K562 (cell line): Measurements from ENCODE around the gene PLD1. TPM values are rescaled to one million over a fixed set of nuclear protein-coding genes. Genes with fewer than 3 reads are reported as not detected.

Experiments
- ATAC-seq: fragments of 200-7000 bp; cut with Tn5 transposase; 3 replicates; pipeline ENCODE4 v1.9.1; 2020; ENCODE audit warnings: moderate library complexity
- BruUV-seq: library from RNA; stranded (reverse); fragments of 400-500 nt; replicated peaks from 2 replicates; lab custom pipeline; 2021; lab: Mats Ljungman, UMichigan
- CTCF ChIA-PET: fragments of 300-600 bp; formaldehyde crosslinking; extraction: SDS; loops from one replicate; lab custom pipeline; 2021; ENCODE audit warnings: low intra/inter-chr PET ratio; lab: Yijun Ruan, JAX
- POLR2A ChIA-PET: fragments of 300-600, 350-650 bp; sonication (Branson Sonifier 250); formaldehyde crosslinking; extraction: SDS; loops from one replicate; lab custom pipeline; 2021; ENCODE audit warnings: antibody characterized with exemption, inconsistent platforms; lab: Yijun Ruan, JAX
- DNase-seq, 4 experiments: peaks; one replicate each; pipeline versions ENCODE4 v3.0.0 to v3.0.0-alpha.2; 2011 to 2018; ENCODE audit warnings: low spot score in 3 of 4, mixed read lengths in 3 of 4; ENCODE audit errors: extremely low read depth in 1 of 4
- FAIRE-seq: peaks from 2 replicates; lab custom pipeline; 2011; peaks lifted over from hg19 to GRCh38; lab: Jason Lieb, UNC
- H2AFZ ChIP-seq: 2 replicates; pipeline ENCODE4 v1.6.0; 2011; ENCODE audit warnings: low read depth, low read length, control low read depth, inconsistent platforms
- H3K27ac ChIP-seq: fragments of 200-600 bp; 3 replicates; pipeline ENCODE4 v1.8.0; 2011; ENCODE audit warnings: low read depth, mild to moderate bottlenecking, control low read depth, inconsistent platforms, low read length, moderate library complexity, mixed read lengths; ENCODE audit errors: extremely low read depth
- H3K27me3 ChIP-seq, 2 experiments: fragments of 300-600 bp in 1 of 2; 2 replicates in 1 of 2; 3 replicates in 1 of 2; pipeline versions ENCODE4 v1.6.0 to v1.8.0; 2011; ENCODE audit warnings: inconsistent platforms in 2 of 2, low read length in 2 of 2, mild to moderate bottlenecking in 1 of 2, mixed read lengths in 1 of 2, moderate library complexity in 1 of 2; ENCODE audit not compliant: control insufficient read depth in 2 of 2, insufficient read depth in 2 of 2
- H3K36me3 ChIP-seq: fragments of 300-600 bp; 3 replicates; pipeline ENCODE4 v1.8.0; 2011; ENCODE audit warnings: mild to moderate bottlenecking, low read length, inconsistent platforms; ENCODE audit not compliant: control insufficient read depth, insufficient read depth
- H3K4me1 ChIP-seq, 2 experiments: fragments of 200-600 bp in 1 of 2; replicated peaks in 1 of 2; 2 replicates in 1 of 2; 3 replicates in 1 of 2; pipeline versions ENCODE4 v1.5.1 to v1.8.0; 2011; ENCODE audit warnings: inconsistent platforms in 2 of 2, low read length in 2 of 2, mild to moderate bottlenecking in 1 of 2, mixed read lengths in 1 of 2, moderate library complexity in 1 of 2; ENCODE audit not compliant: control insufficient read depth in 2 of 2, insufficient read depth in 2 of 2
- H3K4me2 ChIP-seq: 2 replicates; pipeline ENCODE4 v1.6.1; 2011; ENCODE audit warnings: low read length, control low read depth, inconsistent platforms, mixed read lengths; ENCODE audit not compliant: insufficient read depth
- H3K4me3 ChIP-seq: fragments of 200-600 bp; sonication (generic), shearing (Covaris generic); 2 replicates; pipeline ENCODE4 v1.5.1; 2016; ENCODE audit warnings: control low read depth, inconsistent platforms
- H3K79me2 ChIP-seq: fragments of 200-600 bp; 3 replicates; pipeline ENCODE4 v1.8.0; 2011; ENCODE audit warnings: low read length, inconsistent platforms; ENCODE audit not compliant: control insufficient read depth, insufficient read depth
- H3K9ac ChIP-seq, 2 experiments: 2 replicates each; pipeline versions ENCODE4 v1.6.0 to v1.6.1; 2011; ENCODE audit warnings: low read depth in 2 of 2, low read length in 2 of 2, control low read depth in 1 of 2, inconsistent platforms in 1 of 2, mild to moderate bottlenecking in 1 of 2, mixed read lengths in 1 of 2; ENCODE audit not compliant: insufficient read depth in 1 of 2
- H3K9me1 ChIP-seq: one replicate; pipeline ENCODE4 v1.6.0; 2011; ENCODE audit warnings: inconsistent platforms, mild to moderate bottlenecking, low read length, moderate library complexity; ENCODE audit not compliant: control insufficient read depth, insufficient read depth
- H3K9me3 ChIP-seq: replicated peaks from 2 replicates; pipeline ENCODE4 v1.5.1; 2011; ENCODE audit warnings: low read depth, low read length, inconsistent platforms; ENCODE audit not compliant: control insufficient read depth, insufficient read depth
- H4K20me1 ChIP-seq: replicated peaks from 2 replicates; pipeline ENCODE4 v1.6.1; 2011; ENCODE audit warnings: low read length, inconsistent platforms, mixed read lengths; ENCODE audit not compliant: control insufficient read depth, insufficient read depth
- FOXA1 ChIP-seq: fragments of 450-650 bp; IDR thresholded peaks from 2 replicates; pipeline ENCODE4 v1.6.1; 2016; ENCODE audit warnings: mild to moderate bottlenecking, borderline replicate concordance
- GABPA ChIP-seq: fragments of 200-800 bp; sonication (Bioruptor generic); conservative IDR thresholded peaks from 2 replicates; pipeline ENCODE4 v1.6.1; 2016; ENCODE audit warnings: low read depth, missing genetic modification characterization, missing compliant biosample characterization
- MECOM ChIP-seq: fragments of 250-450 bp; sonication (Bioruptor Pico); IDR thresholded peaks from 2 replicates; pipeline ENCODE4 v1.8.0; 2022; ENCODE audit warnings: inconsistent platforms
- NR3C1 ChIP-seq: sonication (generic); formaldehyde crosslinking; IDR thresholded peaks from 2 replicates; pipeline ENCODE4 v1.8.1; 2022; ENCODE audit warnings: missing genetic modification reagents
- SETDB1 ChIP-seq: IDR thresholded peaks from one replicate; pipeline ENCODE4 v1.6.1; 2012; ENCODE audit warnings: low read length, control low read depth, inconsistent platforms
- SRSF9 ChIP-seq: fragments of 200-400 bp; formaldehyde crosslinking; IDR thresholded peaks from 2 replicates; pipeline ENCODE4 v1.6.1; 2017; ENCODE audit warnings: low read depth, low read length, borderline replicate concordance
- TSC22D4 ChIP-seq: fragments of 450-650 bp; IDR thresholded peaks from 2 replicates; pipeline ENCODE4 v1.6.1; 2016; ENCODE audit warnings: missing genetic modification characterization, missing biosample characterization, control low read depth
- WHSC1 ChIP-seq: IDR thresholded peaks from one replicate; pipeline ENCODE4 v1.6.1; 2012; ENCODE audit warnings: low read length, control low read depth, inconsistent platforms
- ZNF551 ChIP-seq: fragments of 250-450 bp; sonication (Bioruptor Pico); IDR thresholded peaks from 2 replicates; pipeline ENCODE4 v1.5.0; 2021; ENCODE audit warnings: mild to moderate bottlenecking, moderate library complexity
- ZNF644 ChIP-seq: fragments of 200-800 bp; sonication (Bioruptor generic); IDR thresholded peaks from 2 replicates; pipeline ENCODE4 v1.6.1; 2016; ENCODE audit warnings: low read depth, missing genetic modification characterization, missing compliant biosample characterization
- WGBS: fragments of 100-300 bp; shearing (Covaris generic); methylation state at CpG from one replicate; pipeline ENCODE4 v1.1.6; 2016; ENCODE audit warnings: low coverage, mixed read lengths; ENCODE audit not compliant: insufficient coverage; ENCODE audit errors: missing lambda C conversion rate; 5-methylcytosine and 5-hydroxymethylcytosine counted together
- in situ Hi-C: fragments of 300-500 bp; cut with MboI; formaldehyde crosslinking; loops from 4 replicates; pipeline ENCODE4 v1.15.0; 2018; ENCODE audit warnings: inconsistent platforms, mixed read lengths
- intact Hi-C: fragments of 100-400 bp; cut with micrococcal nuclease; formaldehyde crosslinking; loops from 2 replicates; pipeline ENCODE4 v1.14.2; 2022
- polyA plus RNA-seq, 8 experiments: library from polyadenylated mRNA; depleted of rRNA in 4 of 8; stranded (reverse) in 5 of 8; unstranded in 3 of 8; fragments of >200 nt; fragmentation: Nextera tagmentation in 2 of 8; fragmentation: Illumina TruSeq in 1 of 8; extraction: Ambion mirVana in 2 of 8; extraction: Trizol in 1 of 8; gene quantifications; 2 replicates each; pipeline versions ENCODE4 v1.2.1 to v1.2.3, GENCODE V29; 2011 to 2014; ENCODE audit warnings: inconsistent platforms in 1 of 8, missing spikeins in 1 of 8
- total RNA-seq, 7 experiments: library from RNA; depleted of rRNA in 6 of 7; stranded (reverse); fragments of >200 nt in 6 of 7; fragmentation: Illumina TruSeq in 2 of 7; extraction: Trizol in 2 of 7; gene quantifications; 2 replicates each; pipeline versions ENCODE4 v1.2.1 to v1.2.3, GENCODE V29; 2011 to 2021; ENCODE audit warnings: low replicate concordance in 1 of 7
- TF ChIP-seq, protein P1 (sequence below): sonication (generic); formaldehyde crosslinking; IDR thresholded peaks from 2 replicates; pipeline ENCODE4 v1.8.1; 2023; ENCODE audit warnings: mild to moderate bottlenecking, missing genetic modification reagents
- TF ChIP-seq, protein P2 (sequence below): fragments of 200-800 bp; sonication (Bioruptor generic); IDR thresholded peaks from 2 replicates; pipeline ENCODE4 v1.6.1; 2017; ENCODE audit warnings: missing genetic modification characterization, missing compliant biosample characterization
- TF ChIP-seq, protein P3 (sequence below): fragments of 250-450 bp; sonication (Bioruptor Pico); IDR thresholded peaks from 2 replicates; pipeline ENCODE4 v1.8.0; 2021; ENCODE audit warnings: mild to moderate bottlenecking, moderate library complexity

The PLD1 gene
- total and polyA plus RNA-seq, 9 of the 15 experiments (the other 6 are each of a cell fraction or from before 2014, with no cell fraction given): 8.4 to 26.1 (median 18.6) TPM

DNA sequence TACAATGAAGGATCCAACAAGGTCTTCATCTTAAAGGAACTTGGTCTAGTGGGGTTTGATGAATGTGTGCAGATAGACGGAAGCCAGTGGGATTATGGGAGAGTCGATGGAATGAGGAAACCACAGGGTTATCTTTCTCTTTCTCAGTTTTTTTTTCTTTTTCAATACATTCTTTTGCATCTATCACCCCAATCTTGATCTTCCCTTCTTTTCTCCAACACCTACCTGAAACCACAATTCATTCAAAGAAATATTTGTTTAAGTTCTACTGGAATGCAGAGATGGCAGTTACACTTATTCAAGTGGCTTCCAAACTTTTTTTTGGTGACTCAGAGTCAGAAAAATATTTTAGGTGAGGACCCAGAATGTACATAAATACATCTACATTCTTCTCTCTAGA is 34.6 kb upstream of the PLD1 start:
- ATAC-seq (no peak), FAIRE-seq (no peak), DNase-seq (no peak)
- no peaks in the 10 kb centered on the region for H3K79me2 ChIP-seq
- H4K20me1 ChIP-seq: no peaks in the 10 kb centered on the region
- intact Hi-C loops (no loop called here), in situ Hi-C loops (no loop called here)
- BruUV-seq: no TSS peak
- peaks cover 0 to 2% of the 10 kb centered on the region in 2 experiments; a peak in 2 of 5 replicates for H3K4me1 ChIP-seq
- TF ChIP-seq, protein P1, sequence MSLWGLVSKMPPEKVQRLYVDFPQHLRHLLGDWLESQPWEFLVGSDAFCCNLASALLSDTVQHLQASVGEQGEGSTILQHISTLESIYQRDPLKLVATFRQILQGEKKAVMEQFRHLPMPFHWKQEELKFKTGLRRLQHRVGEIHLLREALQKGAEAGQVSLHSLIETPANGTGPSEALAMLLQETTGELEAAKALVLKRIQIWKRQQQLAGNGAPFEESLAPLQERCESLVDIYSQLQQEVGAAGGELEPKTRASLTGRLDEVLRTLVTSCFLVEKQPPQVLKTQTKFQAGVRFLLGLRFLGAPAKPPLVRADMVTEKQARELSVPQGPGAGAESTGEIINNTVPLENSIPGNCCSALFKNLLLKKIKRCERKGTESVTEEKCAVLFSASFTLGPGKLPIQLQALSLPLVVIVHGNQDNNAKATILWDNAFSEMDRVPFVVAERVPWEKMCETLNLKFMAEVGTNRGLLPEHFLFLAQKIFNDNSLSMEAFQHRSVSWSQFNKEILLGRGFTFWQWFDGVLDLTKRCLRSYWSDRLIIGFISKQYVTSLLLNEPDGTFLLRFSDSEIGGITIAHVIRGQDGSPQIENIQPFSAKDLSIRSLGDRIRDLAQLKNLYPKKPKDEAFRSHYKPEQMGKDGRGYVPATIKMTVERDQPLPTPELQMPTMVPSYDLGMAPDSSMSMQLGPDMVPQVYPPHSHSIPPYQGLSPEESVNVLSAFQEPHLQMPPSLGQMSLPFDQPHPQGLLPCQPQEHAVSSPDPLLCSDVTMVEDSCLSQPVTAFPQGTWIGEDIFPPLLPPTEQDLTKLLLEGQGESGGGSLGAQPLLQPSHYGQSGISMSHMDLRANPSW (CRISPR knock-in tag): no peak
- TF ChIP-seq ZNF551 (no peak), MECOM (CRISPR knock-in tag) (no peak), GABPA (tag) (no peak), TSC22D4 (no peak), SETDB1 (no peak), SRSF9 (no peak), NR3C1 (CRISPR knock-in tag) (no peak), FOXA1 (no peak), WHSC1 (no peak), ZNF644 (tag) (no peak)
- TF ChIP-seq, protein P2, sequence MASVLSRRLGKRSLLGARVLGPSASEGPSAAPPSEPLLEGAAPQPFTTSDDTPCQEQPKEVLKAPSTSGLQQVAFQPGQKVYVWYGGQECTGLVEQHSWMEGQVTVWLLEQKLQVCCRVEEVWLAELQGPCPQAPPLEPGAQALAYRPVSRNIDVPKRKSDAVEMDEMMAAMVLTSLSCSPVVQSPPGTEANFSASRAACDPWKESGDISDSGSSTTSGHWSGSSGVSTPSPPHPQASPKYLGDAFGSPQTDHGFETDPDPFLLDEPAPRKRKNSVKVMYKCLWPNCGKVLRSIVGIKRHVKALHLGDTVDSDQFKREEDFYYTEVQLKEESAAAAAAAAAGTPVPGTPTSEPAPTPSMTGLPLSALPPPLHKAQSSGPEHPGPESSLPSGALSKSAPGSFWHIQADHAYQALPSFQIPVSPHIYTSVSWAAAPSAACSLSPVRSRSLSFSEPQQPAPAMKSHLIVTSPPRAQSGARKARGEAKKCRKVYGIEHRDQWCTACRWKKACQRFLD (CRISPR knock-in tag): no peak
- TF ChIP-seq, protein P3, sequence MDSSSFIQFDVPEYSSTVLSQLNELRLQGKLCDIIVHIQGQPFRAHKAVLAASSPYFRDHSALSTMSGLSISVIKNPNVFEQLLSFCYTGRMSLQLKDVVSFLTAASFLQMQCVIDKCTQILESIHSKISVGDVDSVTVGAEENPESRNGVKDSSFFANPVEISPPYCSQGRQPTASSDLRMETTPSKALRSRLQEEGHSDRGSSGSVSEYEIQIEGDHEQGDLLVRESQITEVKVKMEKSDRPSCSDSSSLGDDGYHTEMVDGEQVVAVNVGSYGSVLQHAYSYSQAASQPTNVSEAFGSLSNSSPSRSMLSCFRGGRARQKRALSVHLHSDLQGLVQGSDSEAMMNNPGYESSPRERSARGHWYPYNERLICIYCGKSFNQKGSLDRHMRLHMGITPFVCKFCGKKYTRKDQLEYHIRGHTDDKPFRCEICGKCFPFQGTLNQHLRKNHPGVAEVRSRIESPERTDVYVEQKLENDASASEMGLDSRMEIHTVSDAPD: no peak
- no peak overlapping the region for H2AFZ ChIP-seq
- no peak overlapping the region for H3K4me2 ChIP-seq
- no peaks in the 10 kb centered on the region for H3K9me1 ChIP-seq
- H3K9me3 ChIP-seq: no peaks in the 10 kb centered on the region
- ChIA-PET POLR2A (interaction anchor here (0.6 to 1.1 kb wide), 2 partner anchors 196 to 201 kb away, joined by 3 to 4 read pairs; no protein-coding TSS in a partner anchor), CTCF (no interaction called here)
- H3K36me3 ChIP-seq: no peaks in the 10 kb centered on the region
- 40% methylated on average over 2 of the region's 2 CpGs for WGBS
- H3K4me3 ChIP-seq: no peak overlapping the region
- no peak overlapping the region for H3K9ac ChIP-seq
- no peaks in the 10 kb centered on the region; a peak in 1 of 5 replicates for H3K27me3 ChIP-seq
- no peak overlapping the region for H3K27ac ChIP-seq
